ENCODE data around the gene GLRX3.

DNA sequence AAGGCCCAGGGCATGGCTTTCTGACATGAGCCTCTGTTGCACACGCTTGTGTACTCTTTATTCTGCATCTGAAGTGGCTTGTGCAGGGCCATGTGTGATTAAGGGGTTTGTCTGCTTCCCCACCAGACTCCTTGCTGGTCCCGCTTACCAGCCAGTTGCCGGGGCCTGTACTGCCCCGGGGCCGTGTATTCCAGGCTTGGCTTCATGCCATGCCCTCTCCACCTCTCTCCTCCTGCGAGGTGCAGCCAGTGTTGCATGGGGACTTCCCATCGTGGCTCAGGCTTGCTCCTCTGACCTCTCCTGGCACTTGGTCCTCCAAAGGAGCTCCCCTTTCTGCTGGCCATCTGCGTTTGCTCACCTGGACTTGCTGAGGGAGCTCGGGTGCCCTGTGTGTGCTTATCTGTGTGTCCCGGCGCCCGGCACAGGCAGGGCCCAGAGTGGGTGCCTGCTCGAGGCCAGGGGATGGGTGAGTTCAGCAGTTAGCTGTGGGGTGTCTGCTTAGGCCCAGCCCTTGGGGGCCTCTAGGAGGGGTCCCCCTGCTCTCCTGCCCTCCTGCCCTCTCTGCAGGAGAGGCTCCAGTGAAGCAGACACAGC lies 14.6 kb upstream of the GLRX3 start:
- TF ChIP-seq CTCF (IDR thresholded peaks at IDR 0.05; ENCODE audit: borderline replicate concordance, extremely low read depth, low read length, poor library complexity, severe bottlenecking) (no peak), EZH2 (IDR thresholded peaks at IDR 0.05; ENCODE audit: borderline replicate concordance, low read depth, low read length, severe bottlenecking) (no peak)
